Dermis lymphatic vessel endothelial cell (primary cell): ENCODE results near the gene RTCB. TPM values are rescaled to one million over a fixed set of nuclear protein-coding genes. Genes with fewer than 3 reads are reported as not detected.

Source experiments
- total RNA-seq: library from RNA; depleted of rRNA; stranded (reverse); fragments of >200 nt; gene quantifications from 2 replicates; pipeline ENCODE4 v1.2.1, GENCODE V29; 2014

RTCB gene
- total RNA-seq = 123 and 152 TPM in 2 replicates

DNA sequence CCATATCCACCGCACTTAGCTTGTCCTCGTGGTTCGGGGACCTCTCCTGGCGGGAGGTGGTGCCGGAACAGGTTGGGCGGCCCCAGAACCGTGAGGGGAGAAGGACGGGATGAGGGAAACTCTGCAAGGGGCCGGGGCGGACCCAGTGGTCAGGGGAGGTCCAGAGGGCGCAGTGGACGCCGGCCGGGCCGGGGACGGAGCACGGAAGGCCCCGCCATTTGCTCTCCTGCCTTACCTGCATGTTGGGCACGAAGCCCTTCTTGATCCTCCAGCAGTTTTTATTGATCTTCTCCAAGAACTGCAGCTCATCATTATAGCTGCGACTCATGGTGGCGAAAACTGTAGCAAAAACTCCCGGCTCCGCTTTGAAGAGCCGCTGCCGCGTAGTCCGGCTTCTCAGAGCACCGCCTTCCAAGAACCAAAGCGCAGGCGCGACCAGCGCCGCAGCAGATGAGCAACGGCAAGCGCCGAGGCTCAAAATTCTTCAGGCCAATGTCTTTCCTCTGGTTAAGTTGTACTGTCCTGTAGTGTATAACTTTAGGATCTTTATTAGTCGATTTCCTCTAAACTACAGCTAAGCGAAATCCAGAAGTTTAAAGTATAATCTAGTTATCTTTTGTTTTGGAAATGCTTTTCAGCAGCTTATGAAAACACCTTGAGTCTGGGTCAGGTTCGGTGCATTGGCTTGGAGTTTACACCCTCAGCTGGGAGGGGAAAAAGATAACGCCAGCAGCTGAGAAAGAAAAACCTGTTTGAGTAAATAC, at the start of gene RTCB:
Gene RTCB, minus strand, starts transcription at position 419 of the 764 bp plus-strand sequence. Its CDS starts 91 bp downstream, at position 328.

DNA sequence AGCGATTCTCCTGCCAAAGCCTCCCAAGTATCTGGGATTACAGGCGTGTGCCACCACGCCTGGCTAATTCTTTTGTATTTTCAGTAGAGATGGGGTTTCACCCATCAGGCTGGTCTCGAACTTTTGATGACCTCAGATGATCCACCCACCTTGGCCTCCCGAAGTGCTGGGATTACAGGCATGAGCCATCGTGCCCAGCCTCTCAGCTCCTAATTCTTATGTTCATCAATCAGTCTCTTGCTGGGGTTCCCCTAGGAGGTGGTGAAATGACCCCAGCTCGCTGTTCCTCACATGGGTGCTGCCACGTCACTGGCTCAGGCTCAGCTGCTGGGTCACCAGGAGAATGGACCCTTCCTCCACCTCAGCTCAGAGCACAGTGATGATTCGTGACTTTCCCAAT, 54.5 kb downstream of the RTCB start, which contains the start of gene RFPL3:
Gene RFPL3, plus strand, starts transcription at position 301 of the 400 bp plus-strand sequence. CDS start 205 bp downstream, outside the sequence.

Other genes with a start within 250 kb of the RTCB start
- gene RFPL2, start 207.2 kb downstream of the RTCB start, total RNA-seq = under 0.01 and 0.09 TPM in 2 replicates
- gene SLC5A4, start 156.9 kb downstream of the RTCB start, total RNA-seq = 3.1 and 5.7 TPM in 2 replicates
- not detected in 2 replicates for gene RFPL3, start 54.4 kb downstream of the RTCB start, total RNA-seq
- not detected in 2 replicates for gene BPIFC, start 52.2 kb upstream of the RTCB start, total RNA-seq
- gene FBXO7, start 62.6 kb upstream of the RTCB start, total RNA-seq = 55.3 and 62.7 TPM in 2 replicates